ENCODE results near the gene TRIP6. TPM values are rescaled to one million over a fixed set of nuclear protein-coding genes. Genes with fewer than 3 reads are reported as not detected.

Gene TRIP6
- total and polyA plus RNA-seq, 2 of the 8 experiments (the other 6 are each of a cell fraction or from before 2014, with no cell fraction given) = 88.4 to 103 TPM

GRCh38 chr7:100827330-100828226 is 39.6 kb upstream of the TRIP6 start, which contains the start of gene EPHB4 (continued):
- peak; percentile 30 to 60; a peak in 3 of 4 replicates for TF ChIP-seq RAD21 (IDR thresholded peaks at IDR 0.05 in 1 of 2, conservative IDR thresholded peaks at IDR 0.05 in 1 of 2; ENCODE audit: low read depth in 2 of 2, low read length in 2 of 2)
- peak; percentile 39; the same call in 1 of the 2 replicates for TF ChIP-seq TAF1 (IDR thresholded peaks at IDR 0.05; ENCODE audit: low read depth, low read length)
- TF ChIP-seq, protein P1, sequence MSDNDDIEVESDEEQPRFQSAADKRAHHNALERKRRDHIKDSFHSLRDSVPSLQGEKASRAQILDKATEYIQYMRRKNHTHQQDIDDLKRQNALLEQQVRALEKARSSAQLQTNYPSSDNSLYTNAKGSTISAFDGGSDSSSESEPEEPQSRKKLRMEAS (IDR thresholded peaks at IDR 0.05) = peak; percentile 50; the same call in 1 of the 2 replicates
- peak; percentile 1 for TF ChIP-seq TAF7 (optimal IDR thresholded peaks at IDR 0.05; ENCODE audit: borderline replicate concordance, low read depth, low read length)
- no peak for TF ChIP-seq BRCA1 (IDR thresholded peaks at IDR 0.05; ENCODE audit: low read depth, low read length)
- TF ChIP-seq PHF8 (conservative IDR thresholded peaks at IDR 0.05; ENCODE audit: low read depth, low read length) = peak; percentile 65
- peak in 1 of 2 experiments; percentile 30; a peak in 1 of 3 replicates for TF ChIP-seq POLR2A (IDR thresholded peaks at IDR 0.05; ENCODE audit: control extremely low read depth in 1 of 2, low read depth in 2 of 2, low read length in 2 of 2)
- peak in 1 of 2 experiments; percentile 76; a peak in 1 of 4 replicates for TF ChIP-seq HDAC2 (IDR thresholded peaks at IDR 0.05; ENCODE audit: borderline replicate concordance in 1 of 2, low read depth in 2 of 2, low read length in 2 of 2)
- peak; percentile 80 for TF ChIP-seq POLR2AphosphoS5 (IDR thresholded peaks at IDR 0.05; ENCODE audit: low read depth, low read length)
- peak; percentile 97 for TF ChIP-seq RBBP5 (IDR thresholded peaks at IDR 0.05; ENCODE audit: borderline replicate concordance, low read depth, low read length)
- TF ChIP-seq KDM4A (IDR thresholded peaks at IDR 0.05; ENCODE audit: low read depth, low read length, severe bottlenecking) = peak; percentile 56
- no peak for TF ChIP-seq EP300 (IDR thresholded peaks at IDR 0.05; ENCODE audit: borderline replicate concordance in 1 of 2, low read depth in 2 of 2, low read length in 2 of 2)
- peak; percentile 78 for TF ChIP-seq ASH2L (IDR thresholded peaks at IDR 0.05; ENCODE audit: low read length)
- TF ChIP-seq KDM5A (IDR thresholded peaks at IDR 0.05; ENCODE audit: low read length) = no peak
- peak; percentile 33; the same call in 1 of the 2 replicates for TF ChIP-seq SP1 (IDR thresholded peaks at IDR 0.05; ENCODE audit: low read depth, low read length)
- no peak for TF ChIP-seq SIRT6 (IDR thresholded peaks at IDR 0.05; ENCODE audit: low read length)
- peak in 1 of 2 experiments; percentile 65; a peak in 1 of 4 replicates for TF ChIP-seq SIN3A (conservative IDR thresholded peaks at IDR 0.05 in 1 of 2, IDR thresholded peaks at IDR 0.05 in 1 of 2; ENCODE audit: low read depth in 1 of 2, low read length in 2 of 2)
- peak; percentile 31; the same call in 1 of the 2 replicates for TF ChIP-seq NRF1 (IDR thresholded peaks at IDR 0.05; ENCODE audit: low read depth, low read length)
- peak; percentile 47; the same call in 1 of the 2 replicates for TF ChIP-seq CREB1 (IDR thresholded peaks at IDR 0.05)
